ENCODE results near the gene NT5M.

Gene NT5M

GRCh38 chr17:17388657-17389496, 85.7 kb downstream of the NT5M start:
- H3K27me3 ChIP-seq (ENCODE audit: insufficient read depth, low read length): no peaks in the 10 kb centered on the region
- H3K9me3 ChIP-seq (ENCODE audit: insufficient read depth, low read depth, low read length): no peaks in the 10 kb centered on the region
- no peaks in the 10 kb centered on the region for H3K36me3 ChIP-seq (ENCODE audit: insufficient read depth, low read length)
- H3K27ac ChIP-seq (ENCODE audit: low read depth, low read length): no peak overlapping the region
- H3K9ac ChIP-seq (ENCODE audit: low read depth, low read length): no peak overlapping the region
- H3K4me3 ChIP-seq (ENCODE audit: low read length): no peak overlapping the region
- H3K4me1 ChIP-seq (ENCODE audit: insufficient read depth, low read length): no peaks in the 10 kb centered on the region
- WGBS: 90% methylated on average over 17 of the region's 17 CpGs

GRCh38 chr17:17391668-17392370, 88.6 kb downstream of the NT5M start:
- no peaks in the 10 kb centered on the region for H3K4me1 ChIP-seq (ENCODE audit: insufficient read depth, low read length)
- WGBS: 94% methylated on average over 23 of the region's 23 CpGs

GRCh38 chr17:17393976-17394375, 90.8 kb downstream of the NT5M start:
- H3K4me3 ChIP-seq (ENCODE audit: low read length): no peak overlapping the region
- H3K27ac ChIP-seq (ENCODE audit: low read depth, low read length): no peak overlapping the region
- no peaks in the 10 kb centered on the region for H3K9me3 ChIP-seq (ENCODE audit: insufficient read depth, low read depth, low read length)
- no peaks in the 10 kb centered on the region for H3K4me1 ChIP-seq (ENCODE audit: insufficient read depth, low read length)
- no peaks in the 10 kb centered on the region for H3K27me3 ChIP-seq (ENCODE audit: insufficient read depth, low read length)
- 88% methylated on average over 12 of the region's 12 CpGs for WGBS
- H3K36me3 ChIP-seq (ENCODE audit: insufficient read depth, low read length): no peaks in the 10 kb centered on the region
- no peak overlapping the region for H3K9ac ChIP-seq (ENCODE audit: low read depth, low read length)

More at GRCh38 chr17:17391668-17392370, 88.6 kb downstream of the NT5M start:
- Histone ChIP-seq H3K27ac (ENCODE audit: low read depth, low read length) (no peak overlapping the region), H3K9ac (ENCODE audit: low read depth, low read length) (no peak overlapping the region), H3K4me3 (ENCODE audit: low read length) (no peak overlapping the region), H3K36me3 (ENCODE audit: insufficient read depth, low read length) (no peaks in the 10 kb centered on the region), H3K9me3 (ENCODE audit: insufficient read depth, low read depth, low read length) (no peaks in the 10 kb centered on the region), H3K27me3 (ENCODE audit: insufficient read depth, low read length) (no peaks in the 10 kb centered on the region)

- H3K27ac ChIP-seq (ENCODE audit: low read depth, low read length): no peak overlapping the region
- no peak overlapping the region for H3K4me3 ChIP-seq (ENCODE audit: low read length)
- H3K9ac ChIP-seq (ENCODE audit: low read depth, low read length): no peak overlapping the region
- H3K4me1 ChIP-seq (ENCODE audit: insufficient read depth, low read length): no peaks in the 10 kb centered on the region
- WGBS: 90% methylated on average over 9 of the region's 9 CpGs
- H3K9me3 ChIP-seq (ENCODE audit: insufficient read depth, low read depth, low read length): no peaks in the 10 kb centered on the region
- H3K36me3 ChIP-seq (ENCODE audit: insufficient read depth, low read length): no peaks in the 10 kb centered on the region
- H3K27me3 ChIP-seq (ENCODE audit: insufficient read depth, low read length): no peaks in the 10 kb centered on the region
Observed at GRCh38 chr17:17394494-17394893, 91.3 kb downstream of the NT5M start.

- Histone ChIP-seq H3K27ac (ENCODE audit: low read depth, low read length) (no peak overlapping the region), H3K36me3 (ENCODE audit: insufficient read depth, low read length) (no peaks in the 10 kb centered on the region), H3K4me1 (ENCODE audit: insufficient read depth, low read length) (no peaks in the 10 kb centered on the region), H3K4me3 (ENCODE audit: low read length) (no peak overlapping the region), H3K27me3 (ENCODE audit: insufficient read depth, low read length) (no peaks in the 10 kb centered on the region), H3K9me3 (ENCODE audit: insufficient read depth, low read depth, low read length) (no peaks in the 10 kb centered on the region), H3K9ac (ENCODE audit: low read depth, low read length) (no peak overlapping the region)
- 90% methylated on average over 6 of the region's 6 CpGs for WGBS
Observed at GRCh38 chr17:17395246-17395802, 92.2 kb downstream of the NT5M start.

- Histone ChIP-seq H3K36me3 (ENCODE audit: insufficient read depth, low read length) (no peaks in the 10 kb centered on the region), H3K27me3 (ENCODE audit: insufficient read depth, low read length) (no peaks in the 10 kb centered on the region), H3K9me3 (ENCODE audit: insufficient read depth, low read depth, low read length) (no peaks in the 10 kb centered on the region), H3K27ac (ENCODE audit: low read depth, low read length) (no peak overlapping the region), H3K9ac (ENCODE audit: low read depth, low read length) (no peak overlapping the region), H3K4me1 (ENCODE audit: insufficient read depth, low read length) (no peaks in the 10 kb centered on the region), H3K4me3 (ENCODE audit: low read length) (no peak overlapping the region)
- WGBS: 95% methylated on average over 6 of the region's 6 CpGs
Observed at GRCh38 chr17:17395885-17396284, 92.7 kb downstream of the NT5M start.
